GM04503 (cell line): Measurements from ENCODE around the gene B3GNT8.
"Not testable (repeated sequence)": the region's sequence is repeated elsewhere in the genome, so short reads cannot be mapped to it uniquely, and the experiment has no call there.

Experiments
- DNase-seq: peaks from one replicate; pipeline ENCODE4 v3.0.0-alpha.2; 2012; ENCODE audit warnings: low read depth

Gene B3GNT8

DNA sequence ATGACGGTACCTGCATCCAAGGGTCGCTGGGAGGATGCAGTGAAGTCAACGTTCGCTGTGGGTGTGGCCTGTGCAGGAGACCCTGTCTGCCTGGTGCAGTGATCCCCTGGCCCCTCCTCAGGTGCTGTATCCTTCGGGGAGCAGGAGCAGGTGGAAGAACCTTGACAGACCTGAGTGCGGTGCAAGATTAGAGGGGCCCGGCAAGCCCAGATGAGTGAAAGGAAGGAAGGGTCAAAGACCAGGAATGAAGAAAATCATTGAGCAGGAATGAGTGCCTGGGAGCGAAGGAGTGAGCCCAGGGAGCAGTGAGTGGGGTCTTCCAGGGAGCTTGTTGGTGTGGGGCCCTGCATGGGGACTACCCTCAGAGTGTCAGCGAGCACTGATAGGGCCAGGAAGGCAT is 12.7 kb downstream of the B3GNT8 start:
- no peak for DNase-seq

DNA sequence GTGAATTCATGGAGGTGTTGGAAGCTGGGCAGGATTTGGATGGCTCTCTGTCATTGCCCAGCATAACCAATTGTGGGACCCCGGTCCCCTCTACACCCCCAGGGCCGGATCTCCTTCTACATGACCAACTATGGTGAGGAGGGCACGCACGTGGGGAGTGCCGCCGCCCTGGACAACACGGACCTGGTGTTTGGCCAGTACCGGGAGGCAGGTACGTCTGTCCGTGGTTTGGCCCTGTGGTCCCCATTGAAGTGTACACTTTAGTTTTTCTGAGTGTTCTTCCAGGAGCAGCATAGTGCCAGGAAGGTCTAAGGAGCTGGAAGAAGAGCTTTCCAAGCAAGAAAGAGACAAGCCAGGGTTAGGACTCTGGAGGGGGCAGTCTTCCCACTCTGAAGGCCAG is 13.2 kb downstream of the B3GNT8 start:
- no peak for DNase-seq

DNA sequence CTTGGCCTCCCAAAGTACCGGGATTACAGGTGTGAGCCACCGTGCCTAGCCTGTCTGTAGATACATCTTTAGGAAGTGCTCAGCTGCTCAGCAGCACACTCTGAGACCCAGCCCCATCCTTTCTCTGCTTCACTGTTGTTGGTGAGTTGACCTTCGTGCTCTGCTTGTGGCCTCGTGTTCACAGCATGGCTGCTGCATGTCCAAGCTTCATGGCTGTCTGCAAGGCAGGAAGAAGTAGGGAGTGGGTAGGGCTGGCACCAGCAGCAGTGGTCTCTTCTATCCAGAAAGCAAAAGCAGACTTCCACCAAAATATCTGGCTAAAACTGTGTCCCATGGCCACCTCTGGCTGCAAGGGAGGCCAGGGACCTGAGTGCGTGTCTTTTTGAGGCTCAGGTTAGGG is 14.2 kb downstream of the B3GNT8 start:
- no peak for DNase-seq

DNA sequence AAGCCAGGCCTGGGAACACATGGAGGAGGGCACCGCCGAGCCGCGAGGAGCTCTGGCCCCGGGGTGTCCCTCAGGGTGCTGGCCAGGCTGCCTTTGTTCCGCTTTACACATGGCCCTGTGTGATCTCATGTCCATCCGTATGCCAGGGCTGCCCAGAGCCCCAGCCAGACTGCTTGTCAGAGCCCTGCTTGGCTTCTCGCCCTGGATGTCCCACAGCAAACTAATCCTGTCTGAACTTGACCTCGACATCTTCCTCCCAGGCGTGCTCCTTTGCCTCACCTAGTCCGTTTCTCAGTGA is 15.3 kb downstream of the B3GNT8 start:
- DNase-seq, result no peak

DNA sequence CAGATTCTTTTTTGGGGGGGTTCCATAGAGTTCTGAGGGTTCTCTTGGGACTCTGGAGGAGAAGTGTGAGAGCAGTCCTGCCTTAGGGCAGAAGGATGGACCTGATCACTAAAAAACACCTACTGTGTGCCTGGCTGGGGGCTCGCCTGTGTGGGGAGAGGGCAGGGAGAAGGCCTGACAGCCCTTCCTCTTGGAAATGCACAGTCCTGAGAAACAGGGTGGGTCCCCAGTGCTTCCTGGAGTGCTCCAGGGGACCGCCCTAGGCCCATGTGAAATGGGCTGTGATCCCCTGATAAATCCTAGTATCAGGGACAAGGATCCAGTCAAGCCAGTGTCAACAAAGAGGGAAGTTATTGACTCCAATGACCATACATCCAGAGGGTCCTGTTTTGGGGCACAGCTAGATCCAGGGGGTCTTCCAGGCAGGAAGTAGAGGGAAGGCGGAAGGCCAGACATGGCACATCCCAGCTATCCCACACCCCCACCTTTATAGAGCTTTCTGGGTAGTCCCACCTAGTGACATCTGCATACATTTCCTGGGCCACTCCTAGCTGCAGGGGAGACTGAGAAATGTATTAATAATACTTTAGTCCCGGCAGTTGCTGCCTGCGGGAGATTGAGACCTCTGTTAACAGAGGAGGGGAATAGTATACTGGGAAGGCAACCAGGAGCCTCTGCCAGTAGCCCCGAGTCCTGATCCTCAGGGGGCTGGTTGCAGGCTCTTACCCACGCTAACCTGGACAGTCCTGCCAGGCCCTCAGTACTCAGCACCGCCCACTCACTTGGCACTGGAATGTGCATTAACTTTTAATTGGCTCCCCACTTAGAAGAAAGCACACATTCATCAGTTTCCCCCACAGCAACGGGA is 15.8 kb downstream of the B3GNT8 start:
- DNase-seq, result no peak

DNA sequence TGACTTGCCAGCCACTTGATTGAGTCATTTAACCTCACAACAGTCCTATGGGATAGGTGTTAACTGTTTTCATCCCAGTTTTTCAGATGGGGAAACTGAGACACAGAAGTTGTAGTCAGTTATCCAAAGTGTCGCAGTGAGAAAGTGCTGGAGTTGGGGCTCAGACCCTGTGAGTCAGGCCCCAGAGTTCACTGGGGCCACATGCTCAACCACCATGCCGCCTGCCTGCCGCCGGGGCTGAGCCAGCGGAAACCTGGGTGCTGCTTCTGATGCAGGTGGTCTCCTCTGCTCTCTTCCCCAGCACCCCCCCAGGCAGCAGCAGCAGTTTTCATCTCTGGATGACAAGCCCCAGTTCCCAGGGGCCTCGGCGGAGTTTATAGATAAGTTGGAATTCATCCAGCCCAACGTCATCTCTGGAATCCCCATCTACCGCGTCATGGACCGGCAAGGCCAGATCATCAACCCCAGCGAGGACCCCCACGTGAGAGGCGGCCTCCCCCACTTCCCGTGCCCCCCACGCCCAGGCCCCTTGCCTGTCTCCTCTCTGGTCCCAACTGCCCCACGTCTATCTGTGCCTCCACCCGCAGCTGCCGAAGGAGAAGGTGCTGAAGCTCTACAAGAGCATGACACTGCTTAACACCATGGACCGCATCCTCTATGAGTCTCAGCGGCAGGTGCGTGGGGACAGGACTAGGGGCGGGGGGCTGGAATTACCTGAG is 16.7 kb downstream of the B3GNT8 start:
- DNase-seq, result no peak

DNA sequence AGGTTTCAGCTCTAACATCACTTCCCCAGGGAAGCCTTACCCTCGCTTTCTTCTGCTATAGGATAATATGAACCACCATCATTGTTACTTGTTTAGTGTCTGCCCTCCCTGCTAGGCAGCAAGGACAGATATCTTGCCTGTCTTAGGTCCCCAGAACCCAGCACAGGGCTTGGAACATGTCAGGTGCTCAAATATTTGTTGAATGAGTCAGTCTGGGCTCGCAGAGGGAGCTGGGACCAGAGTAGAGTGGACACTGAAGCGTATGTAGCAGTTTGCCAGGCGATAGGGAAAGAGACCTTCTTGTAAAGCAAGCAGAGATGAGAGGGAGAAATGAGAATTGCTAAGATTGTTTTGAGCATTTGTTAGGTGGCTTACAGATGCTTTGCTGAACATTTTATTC is 17.9 kb downstream of the B3GNT8 start:
- no peak for DNase-seq

DNA sequence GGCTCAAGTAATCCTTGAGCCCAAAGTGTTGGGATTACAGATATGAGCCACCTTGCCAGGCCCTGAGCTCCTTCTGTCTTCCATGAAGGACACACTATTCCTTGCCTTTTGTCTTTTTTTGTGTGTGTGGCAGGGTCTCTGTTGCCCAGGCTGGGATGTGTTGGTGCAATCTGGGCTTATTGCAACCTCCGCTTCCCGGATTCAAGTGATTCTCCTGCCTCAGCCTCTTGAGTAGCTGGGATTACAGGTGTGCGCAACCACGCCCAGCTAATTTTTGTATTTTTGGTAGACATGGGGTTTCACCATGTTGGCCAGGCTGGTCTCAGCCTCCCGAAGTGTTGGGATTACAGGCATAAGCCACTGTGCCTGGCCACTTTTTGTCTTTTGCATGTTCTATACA is 18.3 kb downstream of the B3GNT8 start:
- not testable (repeated sequence) for DNase-seq

DNA sequence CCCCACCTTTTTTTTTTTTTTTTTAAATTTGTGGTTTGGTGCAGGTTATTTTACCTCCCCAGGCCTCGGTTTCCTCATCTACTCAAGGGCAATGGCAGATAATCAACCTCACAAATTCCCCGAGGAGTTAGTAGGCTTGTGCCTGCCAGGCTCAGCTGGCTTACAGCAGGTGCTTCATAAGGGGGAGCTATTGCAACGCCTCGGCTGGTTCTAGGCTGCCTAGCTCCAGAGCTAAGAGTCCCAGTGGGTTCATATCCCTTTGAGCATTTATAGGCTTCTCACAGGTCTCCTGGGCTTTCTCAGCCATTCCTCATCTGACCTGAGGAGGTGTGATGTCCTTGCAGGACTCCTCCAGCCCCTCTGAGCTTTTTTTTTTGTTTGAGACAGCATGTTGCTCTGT is 18.9 kb downstream of the B3GNT8 start:
- DNase-seq, result no peak

DNA sequence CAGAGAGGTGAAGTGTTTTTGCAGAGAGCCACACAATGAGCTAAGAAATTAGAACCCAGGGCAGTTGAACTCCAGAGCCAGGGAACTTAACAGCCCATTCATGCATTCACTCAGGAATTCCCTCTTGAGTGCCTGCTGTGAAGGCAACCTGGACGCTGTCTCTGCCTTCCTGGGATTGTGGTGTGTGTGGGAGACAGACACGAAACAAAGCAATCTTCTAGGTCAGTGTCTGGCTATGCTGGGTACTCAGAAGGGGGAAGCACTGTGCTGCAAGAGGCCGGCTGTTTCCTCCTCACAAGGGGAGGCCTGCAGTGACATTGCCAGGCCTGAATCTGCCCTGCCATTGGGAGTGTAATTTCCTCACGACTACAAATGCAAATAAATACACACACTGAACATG is 19.9 kb downstream of the B3GNT8 start:
- no peak for DNase-seq

DNA sequence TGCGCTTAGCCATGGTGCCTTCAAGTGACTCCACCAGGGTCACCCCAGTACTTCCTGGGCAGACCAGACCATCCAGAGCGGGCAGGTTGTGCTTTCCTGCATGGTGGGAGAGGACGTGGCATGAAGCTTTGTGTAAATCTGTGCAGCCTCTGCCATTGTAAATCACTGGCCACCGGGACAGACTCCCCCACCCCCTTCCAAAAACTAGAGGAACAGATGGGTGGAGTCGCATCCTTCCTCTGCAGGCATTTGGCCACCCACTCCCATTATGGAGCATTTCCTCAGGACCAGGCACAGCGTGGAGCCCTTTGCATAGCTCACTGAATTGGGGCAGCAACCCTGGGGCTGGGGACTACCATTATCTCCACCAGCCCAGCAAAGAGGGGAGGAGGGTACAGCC is 21.4 kb downstream of the B3GNT8 start:
- DNase-seq, result no peak

DNA sequence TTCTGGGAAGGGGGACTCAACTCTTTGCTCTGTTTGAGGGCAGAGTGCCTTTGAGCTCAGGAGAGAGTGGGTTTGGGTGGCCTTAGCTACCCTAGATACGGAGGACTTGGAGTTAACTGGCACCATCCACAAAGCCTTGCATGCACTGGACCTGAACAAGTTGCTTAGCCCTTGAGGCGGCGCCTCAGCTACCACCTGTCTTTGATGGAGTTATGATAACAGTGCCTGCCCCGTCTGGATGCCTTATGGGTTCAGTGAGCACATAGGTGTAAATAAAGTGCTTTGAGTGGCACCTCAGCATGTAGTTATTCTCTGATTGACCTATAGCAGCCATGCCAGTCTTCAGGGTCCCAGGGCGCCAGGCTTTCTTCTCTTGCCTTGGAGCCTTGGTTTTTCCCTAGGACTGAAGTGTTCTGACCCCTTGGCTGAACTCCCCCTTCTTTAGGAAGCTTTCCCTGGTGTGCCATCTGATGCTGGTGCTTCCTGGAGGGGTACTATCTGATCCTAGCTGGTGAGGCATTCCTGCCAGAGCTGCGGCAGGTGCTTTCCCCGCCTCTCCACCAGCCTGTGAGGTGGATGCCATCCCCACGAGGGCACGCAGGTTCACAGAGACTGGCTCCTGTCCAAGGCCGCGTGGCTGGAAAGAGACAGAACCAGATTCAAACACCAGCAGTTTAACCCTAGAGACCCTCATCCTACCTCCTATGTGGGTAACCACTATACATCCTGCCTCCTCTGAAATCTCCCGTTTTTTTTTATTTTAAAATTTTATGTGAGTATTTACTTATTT is 23.8 kb downstream of the B3GNT8 start:
- DNase-seq, result no peak

DNA sequence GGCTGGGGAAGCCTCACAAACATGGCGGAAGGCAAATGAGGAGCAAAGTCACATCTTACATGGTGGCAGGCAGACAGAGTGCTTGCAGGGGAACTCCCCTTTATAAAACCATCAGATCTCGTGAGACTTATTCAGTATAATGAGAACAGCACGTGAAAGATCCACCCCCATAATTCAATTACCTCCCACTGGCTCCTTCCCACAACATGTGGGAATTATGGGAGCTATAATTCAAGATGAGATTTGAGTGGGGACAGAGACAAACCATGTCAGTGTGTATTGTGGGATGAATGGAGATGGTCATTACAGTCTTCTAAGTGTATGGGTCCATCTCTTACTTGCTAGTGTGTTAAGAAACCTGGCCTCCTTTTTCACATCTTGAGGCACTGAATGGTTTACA is 25.2 kb downstream of the B3GNT8 start:
- DNase-seq, result no peak

DNA sequence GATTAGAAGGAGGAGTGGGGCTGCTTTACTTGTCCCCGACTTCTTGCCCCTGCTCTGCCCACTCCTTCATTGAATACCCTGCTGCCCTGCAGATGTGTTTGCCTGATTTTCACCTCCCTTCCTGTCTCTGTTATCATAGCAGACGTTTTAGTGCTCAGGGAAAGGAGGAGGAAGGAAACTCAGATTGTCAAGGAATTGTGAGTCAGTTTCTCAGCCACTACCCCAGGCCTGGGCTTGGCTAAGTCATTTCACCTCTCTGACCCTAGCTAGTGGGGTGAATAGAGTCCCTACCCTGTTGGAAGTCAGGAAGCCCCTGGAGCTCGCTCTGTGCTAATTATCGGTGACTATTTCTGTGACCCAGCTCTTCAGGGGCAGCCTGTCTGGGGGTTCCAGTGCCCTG is 25.7 kb downstream of the B3GNT8 start:
- DNase-seq, result no peak

DNA sequence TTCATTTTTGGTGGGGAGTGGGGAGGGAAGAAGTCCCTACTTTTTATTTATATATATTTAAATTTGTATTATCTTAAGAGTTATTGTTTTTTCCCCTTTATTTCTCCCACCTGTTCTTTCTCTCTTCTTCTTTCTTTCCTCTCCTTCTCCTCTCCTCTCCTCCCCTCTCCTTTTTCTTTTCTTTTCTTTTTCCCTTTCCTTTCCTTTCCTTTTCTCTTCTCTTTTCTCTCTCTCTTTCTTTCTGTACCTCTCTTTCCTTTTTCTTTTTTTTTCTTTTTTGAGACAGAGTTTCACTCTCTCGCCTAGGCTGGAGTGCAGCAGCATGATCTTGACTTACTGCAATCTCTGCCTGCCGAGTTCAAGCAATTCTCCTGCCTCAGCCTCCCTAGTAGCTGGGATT is 27.6 kb downstream of the B3GNT8 start:
- DNase-seq, result no peak

DNA sequence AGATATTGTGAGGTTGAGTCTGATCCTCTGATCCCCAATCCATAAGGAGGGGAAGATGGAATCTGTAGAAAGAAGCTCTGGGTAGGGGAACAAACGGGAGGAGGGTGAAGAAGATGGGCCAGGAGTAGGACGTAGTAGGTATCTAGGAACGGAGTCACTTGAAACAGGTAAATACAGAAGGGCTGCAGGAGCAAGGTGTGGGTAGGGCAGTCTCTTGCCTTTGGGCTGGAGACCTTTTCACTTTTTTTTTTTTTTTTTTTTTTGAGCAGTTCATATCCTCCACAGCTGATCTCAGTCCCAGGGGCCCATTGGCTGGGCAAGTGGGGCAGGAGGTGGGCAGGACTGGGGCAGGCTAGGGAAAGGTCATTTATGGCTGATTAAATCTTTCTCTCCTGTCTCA is 28.1 kb downstream of the B3GNT8 start:
- no peak for DNase-seq

DNA sequence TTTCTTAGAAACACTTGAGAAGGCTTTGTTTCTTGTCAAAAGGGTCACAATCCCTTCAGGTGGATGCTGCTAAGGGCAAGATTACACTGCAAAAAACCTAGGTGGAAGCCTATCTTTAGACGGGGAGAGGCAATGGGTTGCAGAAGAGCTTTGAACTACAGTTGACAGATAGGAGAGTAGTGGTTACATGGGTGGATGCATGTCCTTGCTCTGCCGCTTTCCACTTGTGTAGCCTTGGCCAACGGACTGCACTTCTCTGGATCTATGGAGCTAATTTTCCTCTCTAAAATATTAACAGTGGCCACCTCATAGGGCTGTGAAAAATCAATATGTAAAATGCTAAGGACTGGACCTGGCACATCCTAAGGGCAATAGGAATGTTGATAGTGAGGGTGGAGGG is 28.6 kb downstream of the B3GNT8 start:
- DNase-seq, result no peak

DNA sequence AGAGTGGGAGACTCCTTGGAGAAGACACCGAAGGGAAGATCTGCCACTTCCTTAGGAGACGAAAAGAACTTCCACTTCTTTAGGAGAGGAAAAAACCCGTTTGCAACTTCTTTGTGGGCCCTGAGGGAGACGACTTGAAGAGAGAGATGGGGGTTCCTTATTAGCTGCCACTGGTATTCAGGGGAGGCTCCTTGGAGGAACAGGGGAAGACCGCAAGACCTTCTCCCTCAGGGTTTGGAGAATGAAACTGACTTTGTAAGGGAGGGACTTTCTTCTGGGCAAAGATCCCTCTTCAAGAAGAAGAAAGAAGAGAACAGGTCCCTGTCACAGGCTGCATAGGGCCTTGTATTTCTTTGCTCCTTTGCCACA is 29.1 kb downstream of the B3GNT8 start:
- no peak for DNase-seq

DNA sequence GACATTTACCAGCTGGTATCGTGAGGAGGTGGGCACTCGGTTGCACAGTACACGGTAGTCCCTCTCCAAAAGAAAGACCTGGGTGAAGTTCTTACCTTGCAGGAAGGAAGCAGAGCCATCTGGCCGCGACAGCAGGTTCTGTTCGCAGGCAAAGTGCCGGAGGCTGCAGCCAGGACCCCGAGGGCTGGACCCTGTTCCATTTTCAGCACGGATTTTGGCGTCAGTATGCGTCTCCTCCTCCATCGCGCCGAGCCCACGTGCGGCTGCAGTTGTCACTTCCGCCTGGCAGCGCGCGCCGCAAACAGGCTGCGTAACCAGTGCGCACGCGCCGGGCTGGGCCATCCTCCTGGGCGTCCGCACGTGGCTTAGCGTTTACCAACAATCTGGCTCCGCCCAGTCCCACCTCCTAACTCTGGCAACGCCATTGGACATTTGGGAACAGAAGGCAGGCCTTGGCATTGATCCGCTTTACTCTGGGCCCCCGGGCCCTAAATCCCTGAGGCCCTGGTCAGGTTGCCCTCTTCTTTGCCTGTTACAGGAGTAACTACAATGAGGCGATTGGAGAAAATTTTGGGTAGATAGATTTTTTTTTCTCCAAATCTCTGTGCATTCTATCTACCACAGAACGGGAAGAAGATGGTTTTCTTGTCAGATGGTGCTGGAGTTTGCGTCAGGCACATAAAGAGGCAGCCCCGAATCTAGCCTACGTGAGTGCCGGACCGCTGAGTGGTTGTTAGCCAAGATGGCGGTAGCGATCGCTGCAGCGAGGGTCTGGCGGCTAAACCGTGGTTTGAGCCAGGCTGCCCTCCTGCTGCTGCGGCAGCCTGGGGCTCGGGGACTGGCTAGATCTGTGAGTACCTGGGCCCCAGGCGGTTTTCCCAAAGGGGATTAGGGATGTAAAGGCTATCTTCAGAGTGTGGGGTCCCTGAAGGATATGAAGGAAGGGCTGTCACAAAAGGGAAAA is 29.8 kb downstream of the B3GNT8 start, which contains the start of the genes BCKDHA and EXOSC5:
Gene BCKDHA (plus strand): TSS at position 733 of the 964 bp plus-strand sequence. CDS start 10 bp downstream, at position 743.
Gene EXOSC5 (minus strand): TSS at position 274 of the 964 bp plus-strand sequence. CDS start 31 bp downstream, at position 243.
- DNase-seq, result peak; percentile 96

DNA sequence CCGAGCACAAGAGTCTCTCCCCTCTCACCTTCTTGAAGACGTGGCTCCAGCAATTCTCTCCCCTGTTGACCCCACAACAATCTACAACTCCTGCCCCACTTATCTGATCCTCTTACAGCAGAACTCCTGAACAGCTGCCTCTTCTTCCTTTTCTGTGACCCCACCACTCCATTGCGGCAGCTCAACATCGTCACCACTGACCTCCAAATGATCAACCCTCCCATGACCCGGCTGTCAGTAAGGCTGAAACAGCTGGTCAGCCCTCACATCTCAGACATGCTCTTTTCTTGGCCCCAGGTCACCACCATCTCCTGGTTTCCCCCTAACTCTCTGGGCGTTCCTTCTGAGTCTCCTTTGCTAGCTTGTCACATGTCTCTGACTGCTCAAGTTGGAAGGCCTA is 31.8 kb downstream of the B3GNT8 start:
- DNase-seq, result no peak

DNA sequence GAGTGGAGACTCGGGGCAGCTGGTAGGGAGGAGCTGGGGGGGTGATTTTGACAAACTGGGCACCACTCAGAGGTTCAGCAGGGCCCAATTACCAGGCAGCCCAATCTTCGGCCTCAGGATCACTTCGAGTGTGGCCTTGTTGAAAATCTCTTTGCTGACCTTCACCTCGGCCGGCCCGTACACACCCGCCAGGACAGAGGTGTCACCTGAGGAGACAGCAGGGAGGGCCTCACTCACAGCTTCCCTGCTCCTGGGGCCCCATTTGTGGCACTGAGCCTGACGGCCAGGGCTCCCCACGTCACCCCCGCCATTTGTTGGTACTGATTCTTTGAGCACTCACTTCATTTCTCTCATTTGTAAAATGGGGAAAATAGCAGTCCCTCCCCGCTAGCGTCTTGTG is 34.4 kb downstream of the B3GNT8 start:
- DNase-seq, result no peak

DNA sequence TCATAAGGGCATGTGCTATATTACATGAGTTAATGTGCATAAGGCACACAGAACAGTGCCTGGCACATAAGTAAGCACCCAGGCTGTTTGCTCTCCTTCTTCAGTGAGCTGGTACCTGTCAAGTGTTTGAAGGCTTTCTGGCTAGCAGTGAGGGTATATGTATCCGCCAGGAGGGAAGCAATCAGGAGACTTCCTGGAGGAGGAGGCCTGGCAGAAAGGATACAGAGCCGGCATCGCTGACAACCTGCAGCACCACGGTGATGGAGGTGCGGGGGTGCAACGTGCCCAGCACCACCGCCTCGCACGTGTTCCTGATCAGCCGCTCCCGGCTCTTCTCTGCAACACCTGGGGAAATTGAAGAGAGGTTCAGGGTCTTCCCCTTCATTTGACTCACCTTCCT is 35.6 kb downstream of the B3GNT8 start:
- DNase-seq, result no peak
